Thymus (tissue), 11 donors: ENCODE results near the gene ECT2L. TPM values are rescaled to one million over a fixed set of nuclear protein-coding genes. Genes with fewer than 3 reads are reported as not detected.

Experiments
- DNase-seq, 9 donors: peaks; one replicate each; pipeline ENCODE4 v3.0.0-alpha.2; 2013; ENCODE audit warnings: low spot score in 9 of 9, low read depth in 6 of 9, missing footprints in 1 of 9
- H3K27ac ChIP-seq, 2 donors: one replicate each; pipeline ENCODE4 v1.5.1; 2013; ENCODE audit warnings: control low read depth in 1 of 2, low read depth in 1 of 2, low read length in 1 of 2, mild to moderate bottlenecking in 1 of 2, moderate library complexity in 1 of 2
- H3K27me3 ChIP-seq, 2 donors: one replicate each; pipeline ENCODE4 v1.5.1; 2013; ENCODE audit warnings: low read length in 1 of 2; ENCODE audit not compliant: control insufficient read depth in 2 of 2, insufficient read depth in 1 of 2
- H3K36me3 ChIP-seq, 2 donors: one replicate each; pipeline ENCODE4 v1.5.1; 2013; ENCODE audit warnings: low read length in 1 of 2, mild to moderate bottlenecking in 1 of 2, moderate library complexity in 1 of 2; ENCODE audit not compliant: control insufficient read depth in 2 of 2, insufficient read depth in 2 of 2
- H3K4me1 ChIP-seq, 2 donors: one replicate each; pipeline ENCODE4 v1.5.1; 2013; ENCODE audit warnings: low read length in 2 of 2; ENCODE audit not compliant: control insufficient read depth in 2 of 2, insufficient read depth in 2 of 2
- H3K4me3 ChIP-seq, 2 donors: one replicate each; pipeline ENCODE4 v1.5.1; 2013; ENCODE audit warnings: low read length in 2 of 2, control low read depth in 1 of 2, mild to moderate bottlenecking in 1 of 2
- H3K9me3 ChIP-seq, 2 donors: one replicate each; pipeline ENCODE4 v1.5.1; 2013; ENCODE audit warnings: low read length in 1 of 2, mild to moderate bottlenecking in 1 of 2; ENCODE audit not compliant: control insufficient read depth in 2 of 2, insufficient read depth in 1 of 2
- WGBS: extraction: QIAGEN DNeasy Blood & Tissue Kit; methylation state at CpG from one replicate; pipeline ENCODE4 v1.1.7; 2013; 5-methylcytosine and 5-hydroxymethylcytosine counted together
- polyA plus RNA-seq: library from polyadenylated mRNA; stranded (reverse); fragments of 200-250 nt; gene quantifications from one replicate; pipeline ENCODE4 v1.2.3, GENCODE V29; 2013
- total RNA-seq: library from RNA; stranded (reverse); fragments of 120-200 nt; gene quantifications from one replicate; pipeline ENCODE4 v1.2.4, GENCODE V29; 2013
- donor health status: healthy.

Gene ECT2L
- total and polyA plus RNA-seq, 2 donors = 0.09 to 0.43 TPM

- Histone ChIP-seq H3K4me1 (no peaks in the 10 kb centered on the region), H3K9me3 (peaks cover 0 to 3% of the 10 kb centered on the region in 2 donors)
- DNase-seq = no peak
These were observed 101.1 kb downstream of the ECT2L start for GRCh38 chr6:138897031-138897430.

GRCh38 chr6:138907167-138907566 lies 111.3 kb downstream of the ECT2L start:
- 93% methylated on average over 7 of the region's 7 CpGs for WGBS
- Histone ChIP-seq H3K4me3 (no peak overlapping the region), H3K36me3 (peaks cover 29 to 65% of the 10 kb centered on the region in 2 donors)

More at GRCh38 chr6:138897031-138897430, 101.1 kb downstream of the ECT2L start:
- Histone ChIP-seq H3K36me3 (peaks cover 8 to 18% of the 10 kb centered on the region in 2 donors), H3K27me3 (no peaks in the 10 kb centered on the region), H3K27ac (no peak overlapping the region), H3K4me3 (no peak overlapping the region)

GRCh38 chr6:138909511-138909910 lies 113.6 kb downstream of the ECT2L start:
- WGBS = 96% methylated on average over 4 of the region's 4 CpGs
- no peaks in the 10 kb centered on the region for H3K4me1 ChIP-seq
- no peaks in the 10 kb centered on the region for H3K9me3 ChIP-seq
- H3K27me3 ChIP-seq = no peaks in the 10 kb centered on the region
- no peak for DNase-seq
- peaks cover 39 to 76% of the 10 kb centered on the region in 2 donors for H3K36me3 ChIP-seq
- H3K27ac ChIP-seq = no peak overlapping the region
- no peak overlapping the region for H3K4me3 ChIP-seq

More at GRCh38 chr6:138907167-138907566, 111.3 kb downstream of the ECT2L start:
- Histone ChIP-seq H3K27me3 (no peaks in the 10 kb centered on the region), H3K9me3 (no peaks in the 10 kb centered on the region), H3K4me1 (no peaks in the 10 kb centered on the region), H3K27ac (no peak overlapping the region)
- DNase-seq = no peak

- Histone ChIP-seq H3K4me3 (no peak overlapping the region), H3K9me3 (no peaks in the 10 kb centered on the region), H3K27me3 (no peaks in the 10 kb centered on the region), H3K27ac (no peak overlapping the region), H3K36me3 (peaks cover 42 to 75% of the 10 kb centered on the region in 2 donors), H3K4me1 (no peaks in the 10 kb centered on the region)
- WGBS = 98% methylated on average over 1 of the region's 1 CpG
- no peak for DNase-seq
These were observed 114.1 kb downstream of the ECT2L start for GRCh38 chr6:138909975-138910374.

- H3K9me3 ChIP-seq = no peaks in the 10 kb centered on the region
- 94% methylated on average over 3 of the region's 3 CpGs for WGBS
- no peaks in the 10 kb centered on the region for H3K27me3 ChIP-seq
- no peak for DNase-seq
- H3K4me3 ChIP-seq = no peak overlapping the region
- no peak overlapping the region for H3K27ac ChIP-seq
- H3K4me1 ChIP-seq = no peaks in the 10 kb centered on the region
- peaks cover 46 to 80% of the 10 kb centered on the region in 2 donors for H3K36me3 ChIP-seq
These were observed 116.4 kb downstream of the ECT2L start for GRCh38 chr6:138912308-138912707.

- Histone ChIP-seq H3K36me3 (peaks cover 52 to 72% of the 10 kb centered on the region in 2 donors), H3K9me3 (no peaks in the 10 kb centered on the region), H3K27ac (no peak overlapping the region), H3K4me1 (no peaks in the 10 kb centered on the region), H3K4me3 (no peak overlapping the region), H3K27me3 (no peaks in the 10 kb centered on the region)
- WGBS = 97% methylated on average over 1 of the region's 1 CpG
- no peak for DNase-seq
These were observed 118.8 kb downstream of the ECT2L start for GRCh38 chr6:138914701-138915100.

- no peak for DNase-seq
- Histone ChIP-seq H3K4me1 (no peaks in the 10 kb centered on the region), H3K4me3 (no peak overlapping the region), H3K9me3 (peaks cover 0 to 1% of the 10 kb centered on the region in 2 donors), H3K27me3 (no peaks in the 10 kb centered on the region), H3K36me3 (peaks cover 21 to 44% of the 10 kb centered on the region in 2 donors), H3K27ac (no peak overlapping the region)
- 98% methylated on average over 3 of the region's 3 CpGs for WGBS
These were observed 125.0 kb downstream of the ECT2L start for GRCh38 chr6:138920906-138921305.

GRCh38 chr6:138923561-138923960 lies 127.7 kb downstream of the ECT2L start:
- Histone ChIP-seq H3K4me1 (no peaks in the 10 kb centered on the region), H3K4me3 (no peak overlapping the region), H3K36me3 (peaks cover 12 to 38% of the 10 kb centered on the region in 2 donors), H3K27me3 (no peaks in the 10 kb centered on the region), H3K9me3 (peaks cover 0 to 1% of the 10 kb centered on the region in 2 donors), H3K27ac (no peak overlapping the region)
- no peak for DNase-seq

GRCh38 chr6:138925806-138926205 lies 129.9 kb downstream of the ECT2L start:
- H3K36me3 ChIP-seq = peaks cover 4 to 36% of the 10 kb centered on the region in 2 donors

GRCh38 chr6:138926579-138926978 lies 130.7 kb downstream of the ECT2L start:
- Histone ChIP-seq H3K27ac (no peak overlapping the region), H3K36me3 (peaks cover 4 to 31% of the 10 kb centered on the region in 2 donors), H3K9me3 (peaks cover 0 to 1% of the 10 kb centered on the region in 2 donors), H3K4me3 (no peak overlapping the region), H3K27me3 (no peaks in the 10 kb centered on the region), H3K4me1 (no peaks in the 10 kb centered on the region)
- WGBS = 97% methylated on average over 3 of the region's 3 CpGs
- no peak for DNase-seq

More at GRCh38 chr6:138925806-138926205, 129.9 kb downstream of the ECT2L start:
- Histone ChIP-seq H3K4me1 (no peaks in the 10 kb centered on the region), H3K27me3 (no peaks in the 10 kb centered on the region), H3K27ac (no peak overlapping the region), H3K9me3 (peaks cover 0 to 1% of the 10 kb centered on the region in 2 donors), H3K4me3 (no peak overlapping the region)
- 99% methylated on average over 2 of the region's 2 CpGs for WGBS
- no peak for DNase-seq
